GM12878 (cell line): ENCODE results near the gene SRGAP1. TPM values are rescaled to one million over a fixed set of nuclear protein-coding genes. Genes with fewer than 3 reads are reported as not detected.

ENCODE experiments used
- CHD4 ChIP-seq: fragments of 200-600 bp; sonication (generic); IDR thresholded peaks from 2 replicates; pipeline ENCODE4 v1.6.1; 2016; ENCODE audit warnings: mild to moderate bottlenecking
- E2F4 ChIP-seq: IDR thresholded peaks from 2 replicates; pipeline ENCODE4 v1.6.1; 2012; ENCODE audit warnings: low read depth, low read length, improper control_type of control experiment
- LARP7 ChIP-seq: fragments of 450-650 bp; IDR thresholded peaks from 2 replicates; pipeline ENCODE4 v1.6.1; 2017; ENCODE audit warnings: mild to moderate bottlenecking
- MYC ChIP-seq: IDR thresholded peaks from 2 replicates; pipeline ENCODE4 v1.6.1; 2011; ENCODE audit warnings: mild to moderate bottlenecking, low read length, moderate library complexity, inconsistent platforms; ENCODE audit not compliant: insufficient read depth, insufficient replicate concordance, insufficient read length, severe bottlenecking
- NR2F1 ChIP-seq: fragments of 450-650 bp; conservative IDR thresholded peaks from 2 replicates; pipeline ENCODE4 v1.6.1; 2017; ENCODE audit warnings: mild to moderate bottlenecking
- TCF7 ChIP-seq: IDR thresholded peaks from 2 replicates; pipeline ENCODE4 v1.6.1; 2014; ENCODE audit warnings: antibody characterized with exemption, borderline replicate concordance
- USF1 ChIP-seq: IDR thresholded peaks from 2 replicates; pipeline ENCODE4 v1.6.1; 2011; ENCODE audit warnings: borderline replicate concordance, low read depth, mild to moderate bottlenecking, moderate library complexity, mixed read lengths, low read length; ENCODE audit not compliant: insufficient read depth; ENCODE audit errors: extremely low read length
- ZNF24 ChIP-seq: fragments of 450-650 bp; IDR thresholded peaks from 2 replicates; pipeline ENCODE4 v1.6.1; 2017; ENCODE audit warnings: antibody characterized with exemption, mild to moderate bottlenecking
- ZNF687 ChIP-seq: fragments of 450-650 bp; IDR thresholded peaks from 2 replicates; pipeline ENCODE4 v1.6.1; 2017; ENCODE audit warnings: mild to moderate bottlenecking, moderate library complexity
- polyA plus RNA-seq, 11 experiments: library from polyadenylated mRNA; depleted of rRNA in 4 of 11; unstranded in 6 of 11; stranded (reverse) in 5 of 11; fragments of >200 nt; fragmentation: Nextera tagmentation in 4 of 11; fragmentation: Illumina TruSeq in 1 of 11; extraction: Ambion mirVana in 4 of 11; extraction: Trizol in 1 of 11; gene quantifications; 1 replicate in 1 of 11; 2 replicates in 10 of 11; pipeline versions ENCODE4 v1.2.1 to v1.2.3, GENCODE V29; 2011 to 2016; ENCODE audit warnings: inconsistent platforms in 2 of 11, missing spikeins in 2 of 11, low read depth in 1 of 11
- total RNA-seq, 4 experiments: library from RNA; depleted of rRNA in 3 of 4; stranded (reverse); fragments of >200 nt in 3 of 4; fragmentation: Illumina TruSeq in 1 of 4; extraction: Trizol in 1 of 4; gene quantifications; 2 replicates each; pipeline versions ENCODE4 v1.2.1 to v1.2.3, GENCODE V29; 2013 to 2021

Gene SRGAP1
- total and polyA plus RNA-seq, 10 of the 15 experiments (the other 5 are each of a cell fraction or from before 2014, with no cell fraction given), result 0.16 to 0.85 (median 0.46) TPM

- no peak for TF ChIP-seq ZNF687
- no peak for TF ChIP-seq TCF7
- no peak for TF ChIP-seq ZNF24
- no peak for TF ChIP-seq USF1
- TF ChIP-seq CHD4, result no peak
- no peak for TF ChIP-seq NR2F1
- no peak for TF ChIP-seq MYC
- TF ChIP-seq E2F4, result no peak
- TF ChIP-seq LARP7, result no peak
Measured at GRCh38 chr12:63913929-63914328, 69.4 kb downstream of the SRGAP1 start (continued).
